OCI-LY7 (cell line): ENCODE results near the gene RAPGEF2.

Source experiments
- EZH2phosphoT487 ChIP-seq: fragments of 200-600 bp; sonication (generic); IDR thresholded peaks from 2 replicates; pipeline ENCODE4 v1.6.1; 2018; ENCODE audit warnings: low read depth, borderline replicate concordance, mild to moderate bottlenecking, mixed run types, antibody characterized with exemption, low read length, moderate library complexity, mixed read lengths
- TF ChIP-seq, protein P1 (sequence below): fragments of 200-600 bp; sonication (generic); conservative IDR thresholded peaks from 2 replicates; pipeline ENCODE4 v1.5.1; 2014; ENCODE audit warnings: mild to moderate bottlenecking, antibody characterized with exemption, low read length, moderate library complexity, mixed read lengths

DNA sequence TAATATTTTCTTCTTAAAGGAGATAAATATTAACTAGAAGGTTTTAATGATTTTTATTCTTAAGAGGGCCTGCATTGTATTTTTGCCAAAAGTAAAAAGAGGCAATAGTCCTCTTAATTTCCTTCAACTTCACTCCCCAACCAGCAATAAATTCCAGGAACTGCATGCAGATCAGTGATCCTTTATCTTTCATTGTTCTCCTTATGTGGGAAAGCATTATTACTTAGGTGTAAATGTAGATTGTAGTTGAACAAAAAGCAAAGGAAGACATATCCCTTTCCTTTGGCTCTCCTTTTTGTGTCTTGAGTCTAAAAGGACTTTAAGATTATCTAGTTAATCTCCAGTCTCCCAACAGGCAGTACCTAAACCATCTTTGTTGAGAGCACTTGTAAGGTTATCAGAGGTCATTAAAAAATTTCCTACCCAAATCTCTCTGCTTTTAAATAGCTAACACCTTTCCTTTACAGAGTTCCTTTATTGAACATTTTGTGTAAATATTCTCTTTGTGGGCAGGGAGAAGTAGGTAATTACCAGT lies 55.3 kb downstream of the RAPGEF2 start:
- TF ChIP-seq, protein P1, sequence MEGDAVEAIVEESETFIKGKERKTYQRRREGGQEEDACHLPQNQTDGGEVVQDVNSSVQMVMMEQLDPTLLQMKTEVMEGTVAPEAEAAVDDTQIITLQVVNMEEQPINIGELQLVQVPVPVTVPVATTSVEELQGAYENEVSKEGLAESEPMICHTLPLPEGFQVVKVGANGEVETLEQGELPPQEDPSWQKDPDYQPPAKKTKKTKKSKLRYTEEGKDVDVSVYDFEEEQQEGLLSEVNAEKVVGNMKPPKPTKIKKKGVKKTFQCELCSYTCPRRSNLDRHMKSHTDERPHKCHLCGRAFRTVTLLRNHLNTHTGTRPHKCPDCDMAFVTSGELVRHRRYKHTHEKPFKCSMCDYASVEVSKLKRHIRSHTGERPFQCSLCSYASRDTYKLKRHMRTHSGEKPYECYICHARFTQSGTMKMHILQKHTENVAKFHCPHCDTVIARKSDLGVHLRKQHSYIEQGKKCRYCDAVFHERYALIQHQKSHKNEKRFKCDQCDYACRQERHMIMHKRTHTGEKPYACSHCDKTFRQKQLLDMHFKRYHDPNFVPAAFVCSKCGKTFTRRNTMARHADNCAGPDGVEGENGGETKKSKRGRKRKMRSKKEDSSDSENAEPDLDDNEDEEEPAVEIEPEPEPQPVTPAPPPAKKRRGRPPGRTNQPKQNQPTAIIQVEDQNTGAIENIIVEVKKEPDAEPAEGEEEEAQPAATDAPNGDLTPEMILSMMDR: no peak
- no peak for TF ChIP-seq EZH2phosphoT487
